Measurements from ENCODE around the gene DIAPH3.
A peak's percentile ranks its signal among the peaks of the same experiment; 100 is the strongest.

DIAPH3 gene

GRCh38 chr13:60150538-60150937 lies 13.2 kb downstream of the DIAPH3 start:
- DNase-seq, result no peak

GRCh38 chr13:60148918-60149317 lies 14.8 kb downstream of the DIAPH3 start:
- DNase-seq, result no peak

- no peak for DNase-seq
Observed at GRCh38 chr13:60147361-60147760, 16.4 kb downstream of the DIAPH3 start.

- no peak for DNase-seq
Observed at GRCh38 chr13:60146471-60146870, 17.3 kb downstream of the DIAPH3 start.

- DNase-seq, result no peak
Observed at GRCh38 chr13:60143775-60144174, 20.0 kb downstream of the DIAPH3 start.

- no peak for DNase-seq
Observed at GRCh38 chr13:60139272-60139671, 24.5 kb downstream of the DIAPH3 start.

- DNase-seq, result no peak
Observed at GRCh38 chr13:60138674-60139073, 25.1 kb downstream of the DIAPH3 start.

GRCh38 chr13:60137911-60138560 lies 25.7 kb downstream of the DIAPH3 start:
- no peak for DNase-seq

GRCh38 chr13:60135344-60135743 lies 28.4 kb downstream of the DIAPH3 start:
- no peak for DNase-seq

GRCh38 chr13:60134376-60134775 lies 29.4 kb downstream of the DIAPH3 start:
- DNase-seq, result peak; percentile 34

GRCh38 chr13:60121337-60121687 lies 42.4 kb downstream of the DIAPH3 start:
- DNase-seq, result peak; percentile 49

- peak; percentile 49 for DNase-seq
Observed at GRCh38 chr13:60120617-60121336, 43.0 kb downstream of the DIAPH3 start.

- DNase-seq, result peak; percentile 86
Observed at GRCh38 chr13:60118696-60119400, 44.9 kb downstream of the DIAPH3 start.

- peak; percentile 14 for DNase-seq
Observed at GRCh38 chr13:60114499-60115028, 49.2 kb downstream of the DIAPH3 start.

- no peak for DNase-seq
Observed at GRCh38 chr13:60112771-60113170, 51.0 kb downstream of the DIAPH3 start.

- DNase-seq, result no peak
Observed at GRCh38 chr13:60111691-60112090, 52.0 kb downstream of the DIAPH3 start.

- no peak for DNase-seq
Observed at GRCh38 chr13:60109285-60109684, 54.4 kb downstream of the DIAPH3 start.

GRCh38 chr13:60108589-60108988 lies 55.1 kb downstream of the DIAPH3 start:
- DNase-seq, result peak; percentile 55

GRCh38 chr13:60099631-60100420 lies 63.9 kb downstream of the DIAPH3 start:
- no peak for DNase-seq

GRCh38 chr13:60095300-60095699 lies 68.4 kb downstream of the DIAPH3 start:
- DNase-seq, result peak; percentile 34

GRCh38 chr13:60094385-60095088 lies 69.2 kb downstream of the DIAPH3 start:
- DNase-seq, result no peak

GRCh38 chr13:60093425-60094019 lies 70.2 kb downstream of the DIAPH3 start:
- DNase-seq, result no peak
